ENCODE data around the gene ESF1. TPM values are rescaled to one million over a fixed set of nuclear protein-coding genes. Genes with fewer than 3 reads are reported as not detected.

ESF1 gene
- total and polyA plus RNA-seq, 11 donors: 8.9 to 19.0 (median 14.0) TPM

- peaks cover 0 to 14% (median 3%) of the 10 kb centered on the region in 12 donors for H3K4me1 ChIP-seq
- TF ChIP-seq POLR2A (IDR thresholded peaks at IDR 0.05): no peak
- no peak for TF ChIP-seq CTCF (IDR thresholded peaks at IDR 0.05)
- no peaks in the 10 kb centered on the region for H3K36me3 ChIP-seq
- peak overlapping the region in 7 of 12 donors; percentile 8 to 79 (median 38) for H3K27ac ChIP-seq
- ATAC-seq (peak; percentile 56 to 91 (median 79)), DNase-seq (peak in 4 of 5 donors; percentile 26 to 43 (median 34))
- H3K27me3 ChIP-seq: no peaks in the 10 kb centered on the region
- whole genome bisulfite sequencing, 4 donors: 29 to 49% (median 43%) methylated on average over 1 of the region's 1 CpG
- H3K9me3 ChIP-seq: no peaks in the 10 kb centered on the region
- H3K4me3 ChIP-seq: no peak overlapping the region
- intact Hi-C loops (cut with DNase I): no loop called here
Measured at GRCh38 chr20:13671916-13672378, 112.8 kb downstream of the ESF1 start.

DNA sequence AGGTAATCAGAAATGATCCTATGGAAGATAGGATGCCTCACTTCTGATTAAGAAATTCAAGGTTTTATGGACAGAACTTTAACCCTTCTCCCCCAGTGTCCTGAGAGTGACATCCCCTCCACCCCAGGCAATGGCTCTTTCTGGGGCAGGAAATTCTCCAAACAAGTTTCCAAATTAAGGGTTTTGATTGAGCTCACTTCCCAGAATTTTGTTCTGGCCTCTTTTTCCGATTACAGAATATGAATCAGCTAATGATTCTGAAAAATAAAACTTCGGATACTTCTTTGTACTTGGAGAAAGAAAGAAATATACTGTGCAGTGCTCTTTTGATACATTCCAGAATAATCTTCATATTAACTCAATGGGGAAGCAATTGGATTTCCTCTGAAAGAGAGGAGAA, 113.2 kb downstream of the ESF1 start:
- intact Hi-C loops (cut with DNase I): no loop called here
- Histone ChIP-seq H3K4me3 (no peak overlapping the region), H3K36me3 (no peaks in the 10 kb centered on the region), H3K9me3 (no peaks in the 10 kb centered on the region), H3K27me3 (no peaks in the 10 kb centered on the region), H3K4me1 (peaks cover 0 to 14% (median 3%) of the 10 kb centered on the region in 12 donors), H3K27ac (peak overlapping the region in 8 of 12 donors; percentile 4 to 79 (median 34))
- 39 to 56% (median 49%) methylated on average over 2 of the region's 2 CpGs for WGBS, 4 donors
- DNase-seq: no peak
- no peak for TF ChIP-seq CTCF (IDR thresholded peaks at IDR 0.05)
- no peak for TF ChIP-seq POLR2A (IDR thresholded peaks at IDR 0.05)
- peak in 2 of 4 donors; percentile 54 for ATAC-seq

DNA sequence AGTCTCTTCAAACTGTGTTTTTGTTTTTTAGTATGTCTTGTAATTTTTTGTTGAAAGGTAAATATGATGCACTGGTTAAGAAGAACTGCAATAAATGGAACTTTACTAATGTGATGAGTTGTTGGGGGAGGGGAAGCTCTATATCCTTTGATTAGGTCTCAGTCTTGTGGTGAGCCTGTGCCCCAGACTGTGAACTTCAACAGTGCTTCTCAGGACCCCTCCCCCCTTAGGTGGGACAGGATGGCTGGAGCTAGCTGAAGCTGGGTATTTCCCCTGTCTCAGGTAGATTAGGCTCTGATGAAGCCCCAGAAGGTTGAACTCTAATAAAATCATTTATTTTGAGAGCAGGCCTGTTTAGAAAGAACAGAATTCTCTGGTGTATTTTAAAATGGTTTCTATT, 114.6 kb downstream of the ESF1 start:
- TF ChIP-seq CTCF (IDR thresholded peaks at IDR 0.05) (no peak), POLR2A (IDR thresholded peaks at IDR 0.05) (no peak)
- intact Hi-C loops (cut with DNase I): no loop called here
- Histone ChIP-seq H3K4me1 (peaks cover 0 to 14% (median 3%) of the 10 kb centered on the region in 12 donors), H3K27ac (no peak overlapping the region), H3K36me3 (no peaks in the 10 kb centered on the region), H3K27me3 (no peaks in the 10 kb centered on the region), H3K4me3 (no peak overlapping the region), H3K9me3 (no peaks in the 10 kb centered on the region)
- ATAC-seq (no peak), DNase-seq (no peak)

DNA sequence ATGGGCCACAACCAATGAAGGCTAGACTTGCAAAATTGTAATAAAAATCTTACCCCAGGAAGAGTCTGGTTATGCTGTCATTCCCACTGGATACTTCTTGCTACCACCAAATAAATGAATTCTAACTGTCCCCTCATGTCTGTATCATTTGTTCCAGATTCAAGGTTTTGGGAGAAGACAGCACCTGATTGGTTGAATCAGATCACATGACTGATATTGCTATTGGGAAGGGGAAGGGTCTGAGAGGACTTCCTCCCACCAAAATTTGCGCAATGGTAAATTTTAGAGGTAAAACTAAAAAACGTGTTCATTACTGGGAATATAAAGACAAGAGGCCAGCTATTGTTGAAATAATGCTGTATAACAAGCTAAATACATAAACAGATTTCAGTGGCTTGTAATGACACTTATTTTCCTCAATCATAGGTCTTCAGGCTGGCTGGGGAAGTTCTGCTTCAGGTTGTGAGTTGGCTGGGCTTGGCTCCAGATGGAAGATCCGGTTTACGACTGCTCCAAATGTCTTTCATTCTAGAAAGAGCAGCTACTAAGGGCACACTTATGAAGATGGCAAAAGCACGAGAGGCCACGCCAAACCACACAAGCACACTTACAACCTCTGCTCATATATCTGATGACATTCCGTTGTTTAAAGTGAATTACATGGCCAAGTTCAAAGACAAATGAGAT, 118.9 kb downstream of the ESF1 start:
- Histone ChIP-seq H3K36me3 (no peaks in the 10 kb centered on the region), H3K27ac (no peak overlapping the region), H3K4me3 (no peak overlapping the region), H3K4me1 (peaks cover 0 to 4% (median 0%) of the 10 kb centered on the region in 12 donors), H3K9me3 (no peaks in the 10 kb centered on the region), H3K27me3 (no peaks in the 10 kb centered on the region)
- intact Hi-C loops (cut with DNase I): no loop called here
- WGBS, 4 donors: 69 to 78% (median 74%) methylated on average over 7 of the region's 7 CpGs
- ATAC-seq (no peak), DNase-seq (no peak)
- TF ChIP-seq CTCF (IDR thresholded peaks at IDR 0.05) (no peak), POLR2A (IDR thresholded peaks at IDR 0.05) (no peak)

Other genes with a start within 250 kb of the ESF1 start
- gene TASP1, start 146.0 kb downstream of the ESF1 start, total RNA-seq: 1 to 10 TPM; 3.5 to 8.6 (median 5.3) TPM
- 1 to 10 TPM; 1.6 to 5.8 TPM for gene TASP1, start 146.0 kb downstream of the ESF1 start, polyA plus RNA-seq
- gene NDUFAF5, start 109 bp upstream of the ESF1 start, total RNA-seq: 10 to 100 TPM; 34.7 to 72.3 (median 55.5) TPM
- 10 to 100 TPM; 38.9 to 72.0 TPM for gene NDUFAF5, start 109 bp upstream of the ESF1 start, polyA plus RNA-seq
- gene SEL1L2, start 205.7 kb upstream of the ESF1 start, total RNA-seq: 1 to 10 TPM in 4 of 9 donors, under 1 TPM in 4, not detected in 1; 0.59 to 5.8 (median 1.6) TPM
- 10 to 100 TPM in 1 of 2 donors, 1 to 10 TPM in 1; 3.1 to 10.5 TPM for gene SEL1L2, start 205.7 kb upstream of the ESF1 start, polyA plus RNA-seq
- 1 to 10 TPM; 1.2 to 5.4 (median 2.6) TPM for gene MACROD2, start 210.6 kb upstream of the ESF1 start, total RNA-seq
- gene MACROD2, start 210.6 kb upstream of the ESF1 start, polyA plus RNA-seq: 1 to 10 TPM in 1 of 2 donors, under 1 TPM in 1; 0.54 to 1.0 TPM